A549 (cell line): ENCODE data around the gene ZSCAN12. TPM values are rescaled to one million over a fixed set of nuclear protein-coding genes. Genes with fewer than 3 reads are reported as not detected.

ENCODE experiments used
- ATAC-seq, 2 experiments: fragments of 200-7000 bp in 1 of 2; fragments of >200 bp in 1 of 2; cut with Nextera tagmentation in 1 of 2; cut with Tn5 transposase in 1 of 2; 3 replicates each; pipeline versions ENCODE4 v1.8.0 to v1.9.1; 2018 to 2020; ENCODE audit warnings: mild to moderate bottlenecking in 1 of 2, moderate library complexity in 1 of 2
- CTCF ChIA-PET: fragments of 300-600 bp; sonication (Branson Sonifier 250); formaldehyde crosslinking; extraction: SDS; loops from one replicate; lab custom pipeline; 2021; ENCODE audit warnings: antibody characterized with exemption, inconsistent platforms; lab: Yijun Ruan, JAX
- POLR2A ChIA-PET: fragments of 350-600 bp; formaldehyde crosslinking; extraction: SDS; loops from one replicate; lab custom pipeline; 2021; ENCODE audit warnings: antibody characterized with exemption, inconsistent platforms; lab: Yijun Ruan, JAX
- DNase-seq, 2 experiments: peaks; one replicate each; pipeline versions ENCODE4 v3.0.0 to v3.0.0-alpha.2; 2011 to 2016; ENCODE audit warnings: low read depth in 1 of 2, low spot score in 1 of 2
- FAIRE-seq: peaks from 2 replicates; lab custom pipeline; 2011; peaks lifted over from hg19 to GRCh38; lab: Jason Lieb, UNC
- H3K27ac ChIP-seq, 2 experiments: fragments of >200 bp; sonication (Bioruptor Twin); formaldehyde crosslinking; 3 replicates each; pipeline ENCODE4 v1.5.1; 2016 to 2017
- H3K4me1 ChIP-seq: fragments of >200 bp; sonication (Bioruptor Twin); formaldehyde crosslinking; 3 replicates; pipeline ENCODE4 v1.6.1; 2016
- H3K4me2 ChIP-seq: fragments of >200 bp; sonication (Bioruptor Twin); formaldehyde crosslinking; 3 replicates; pipeline ENCODE4 v1.6.1; 2016
- H3K4me3 ChIP-seq: fragments of >200 bp; sonication (Bioruptor Twin); formaldehyde crosslinking; 3 replicates; pipeline ENCODE4 v1.5.1; 2016
- H3K9me3 ChIP-seq: fragments of >200 bp; sonication (Bioruptor Twin); formaldehyde crosslinking; 3 replicates; pipeline ENCODE4 v1.6.1; 2016
- CBX8 ChIP-seq: fragments of 200-600 bp; sonication (generic); IDR thresholded peaks from 2 replicates; pipeline ENCODE4 v1.6.1; 2016
- CEBPB ChIP-seq, 2 experiments: fragments of >200 bp in 1 of 2; sonication (Bioruptor Twin) in 1 of 2; formaldehyde crosslinking in 1 of 2; IDR thresholded peaks; 2 replicates each; pipeline ENCODE4 v1.6.1; 2012 to 2016
- EHMT2 ChIP-seq: fragments of 200-600 bp; sonication (generic); IDR thresholded peaks from 2 replicates; pipeline ENCODE4 v1.6.1; 2016; ENCODE audit warnings: antibody characterized with exemption, low read depth, mild to moderate bottlenecking, moderate library complexity
- ELK1 ChIP-seq: fragments of 150-350 bp; IDR thresholded peaks from 2 replicates; pipeline ENCODE4 v1.6.1; 2014; ENCODE audit warnings: low read depth, mild to moderate bottlenecking, low read length
- ESRRA ChIP-seq: fragments of 150-350 bp; IDR thresholded peaks from 2 replicates; pipeline ENCODE4 v1.6.1; 2014; ENCODE audit warnings: mild to moderate bottlenecking, low read length, borderline replicate concordance
- FOXS1 ChIP-seq: fragments of 250-450 bp; sonication (Bioruptor Pico); IDR thresholded peaks from 2 replicates; pipeline ENCODE4 v1.5.0; 2020; ENCODE audit warnings: mild to moderate bottlenecking, moderate library complexity
- HDAC2 ChIP-seq: fragments of 200-600 bp; sonication (generic); IDR thresholded peaks from 2 replicates; pipeline ENCODE4 v1.6.1; 2016
- HEYL ChIP-seq: fragments of 250-450 bp; sonication (Bioruptor Pico); IDR thresholded peaks from 2 replicates; pipeline ENCODE4 v1.8.0; 2021; ENCODE audit warnings: mild to moderate bottlenecking, moderate library complexity
- HOXB13 ChIP-seq: fragments of 250-450 bp; sonication (Bioruptor Pico); IDR thresholded peaks from 2 replicates; pipeline ENCODE4 v1.5.0; 2020; ENCODE audit warnings: low read depth, mild to moderate bottlenecking, moderate library complexity
- HOXB5 ChIP-seq: fragments of 250-450 bp; sonication (Bioruptor Pico); IDR thresholded peaks from 2 replicates; pipeline ENCODE4 v1.5.0; 2020; ENCODE audit warnings: mild to moderate bottlenecking, moderate library complexity
- JUN ChIP-seq, 2 experiments: fragments of >200 bp; sonication (Bioruptor Twin); formaldehyde crosslinking; IDR thresholded peaks; 2 replicates in 1 of 2; 3 replicates in 1 of 2; pipeline ENCODE4 v1.6.1; 2016 to 2017
- JUNB ChIP-seq: fragments of >200 bp; sonication (Bioruptor Twin); formaldehyde crosslinking; IDR thresholded peaks from 2 replicates; pipeline ENCODE4 v1.6.1; 2016
- MAFK ChIP-seq: fragments of 450-650 bp; IDR thresholded peaks from 2 replicates; pipeline ENCODE4 v1.6.1; 2014; ENCODE audit not compliant: partially characterized antibody
- MAZ ChIP-seq: fragments of 150-350 bp; IDR thresholded peaks from 2 replicates; pipeline ENCODE4 v1.6.1; 2014; ENCODE audit warnings: antibody characterized with exemption, low read depth, low read length, borderline replicate concordance
- PBX3 ChIP-seq: IDR thresholded peaks from 2 replicates; pipeline ENCODE4 v1.6.1; 2012
- RARB ChIP-seq: fragments of 250-450 bp; sonication (Bioruptor Pico); IDR thresholded peaks from 2 replicates; pipeline ENCODE4 v1.8.0; 2021; ENCODE audit warnings: mild to moderate bottlenecking, moderate library complexity
- RFX5 ChIP-seq: fragments of 450-650 bp; IDR thresholded peaks from 2 replicates; pipeline ENCODE4 v1.7.1; 2014; ENCODE audit warnings: antibody characterized with exemption, mild to moderate bottlenecking, moderate library complexity
- RNF2 ChIP-seq: fragments of 200-600 bp; sonication (generic); IDR thresholded peaks from 2 replicates; pipeline ENCODE4 v1.6.1; 2016; ENCODE audit warnings: low read depth, mild to moderate bottlenecking, antibody characterized with exemption, moderate library complexity, borderline replicate concordance
- SREBF2 ChIP-seq: fragments of 450-650 bp; IDR thresholded peaks from 2 replicates; pipeline ENCODE4 v1.6.1; 2014; ENCODE audit warnings: mild to moderate bottlenecking, moderate library complexity
- USF2 ChIP-seq: fragments of 450-650 bp; IDR thresholded peaks from 2 replicates; pipeline ENCODE4 v1.6.1; 2014; ENCODE audit warnings: antibody characterized with exemption
- ZSCAN20 ChIP-seq: fragments of 250-450 bp; sonication (Bioruptor Pico); IDR thresholded peaks from 2 replicates; pipeline ENCODE4 v1.8.0; 2022; ENCODE audit warnings: mild to moderate bottlenecking, moderate library complexity
- WGBS: methylation state at CpG from one replicate; pipeline ENCODE4 v1.1.6; 2017; ENCODE audit errors: missing lambda C conversion rate; 5-methylcytosine and 5-hydroxymethylcytosine counted together
- polyA plus RNA-seq, 4 experiments: library from polyadenylated mRNA; depleted of rRNA in 3 of 4; stranded (reverse); fragments of >200 nt; fragmentation: RNase III in 1 of 4; extraction: RNeasy Plus Mini Kit Qiagen cat#74134 plus additional on column Dnase treatment in 1 of 4; gene quantifications; 2 replicates in 3 of 4; 3 replicates in 1 of 4; pipeline ENCODE4 v1.2.3, GENCODE V29; 2011 to 2017

The ZSCAN12 gene
- polyA plus RNA-seq, 2 of the 4 experiments (the other 2 are of a cell fraction): 1.9 to 3.3 TPM

GRCh38 chr6:28343898-28344677, 55.5 kb downstream of the ZSCAN12 start:
- no peak for DNase-seq
- ChIA-PET POLR2A (no interaction called here), CTCF (no interaction called here)
- Histone ChIP-seq H3K4me1 (no peaks in the 10 kb centered on the region), H3K4me3 (no peak overlapping the region), H3K27ac (no peak overlapping the region), H3K4me2 (no peak overlapping the region), H3K9me3 (peaks cover 4% of the 10 kb centered on the region; the same call in 2 of the 3 replicates)
- no peak for ATAC-seq
- WGBS: 0% methylated on average over 1 of the region's 1 CpG
- no peak for FAIRE-seq
- TF ChIP-seq RFX5: no peak
- no peak for TF ChIP-seq MAFK
- no peak for TF ChIP-seq EHMT2
- no peak for TF ChIP-seq SREBF2
- TF ChIP-seq RNF2: no peak
- TF ChIP-seq USF2: no peak
- TF ChIP-seq JUNB: no peak
- TF ChIP-seq HOXB13 (CRISPR knock-in tag): no peak

GRCh38 chr6:28340310-28341095, 59.0 kb downstream of the ZSCAN12 start:
- POLR2A ChIA-PET: no interaction called here

GRCh38 chr6:28337121-28337520, 62.4 kb downstream of the ZSCAN12 start:
- Histone ChIP-seq H3K27ac (no peak overlapping the region; a peak in 1 of 6 replicates), H3K9me3 (peaks cover 4% of the 10 kb centered on the region; the same call in 2 of the 3 replicates), H3K4me3 (no peak overlapping the region), H3K4me2 (peak overlapping the region; percentile 89), H3K4me1 (peaks cover 6% of the 10 kb centered on the region; the same call in 1 of the 3 replicates)
- TF ChIP-seq ESRRA (no peak), RFX5 (no peak), HEYL (CRISPR knock-in tag) (no peak), ELK1 (no peak), JUN (IDR thresholded peaks at IDR 0.05) (no peak), EHMT2 (no peak), RARB (CRISPR knock-in tag) (no peak), FOXS1 (CRISPR knock-in tag) (no peak), ZSCAN20 (CRISPR knock-in tag) (no peak), USF2 (no peak), CEBPB (IDR thresholded peaks at IDR 0.05) (no peak), PBX3 (no peak), HOXB5 (CRISPR knock-in tag) (no peak), CBX8 (no peak)
- DNase-seq (no peak), FAIRE-seq (no peak), ATAC-seq (no peak)
- ChIA-PET CTCF (interaction anchor here (0.7 to 1.2 kb wide), 2 partner anchors 19 kb away, joined by 3 to 4 read pairs; no protein-coding TSS in a partner anchor), POLR2A (interaction anchor here (2.0 to 2.3 kb wide), 2 partner anchors 19 to 85 kb away, joined by 9 to 12 read pairs; partner anchors contain the start of gene ZKSCAN4)

More at GRCh38 chr6:28340310-28341095, 59.0 kb downstream of the ZSCAN12 start:
- H3K27ac ChIP-seq: no peak overlapping the region
- no peak for TF ChIP-seq MAZ
- no peak for TF ChIP-seq HDAC2
- DNase-seq: no peak
- peaks cover 6% of the 10 kb centered on the region; the same call in 1 of the 3 replicates for H3K4me1 ChIP-seq
- 11% methylated on average over 1 of the region's 1 CpG for WGBS
- peaks cover 4% of the 10 kb centered on the region; the same call in 2 of the 3 replicates for H3K9me3 ChIP-seq
- ATAC-seq: no peak
- FAIRE-seq: no peak
- H3K4me3 ChIP-seq: no peak overlapping the region
- H3K4me2 ChIP-seq: no peak overlapping the region
- CTCF ChIA-PET: interaction anchor here (1.2 kb wide), 1 partner anchor 15 kb away, joined by 4 read pairs; no protein-coding TSS in a partner anchor
